Osteoblast (primary cell): ENCODE data around the gene GNL2. TPM values are rescaled to one million over a fixed set of nuclear protein-coding genes. Genes with fewer than 3 reads are reported as not detected.

Source experiments
- DNase-seq: peaks from one replicate; pipeline ENCODE4 v3.0.0; 2011; ENCODE audit warnings: low spot score, mixed read lengths; ENCODE audit not compliant: insufficient read length; ENCODE audit errors: missing footprints
- H2AFZ ChIP-seq: 2 replicates; pipeline ENCODE4 v1.6.0; 2011; ENCODE audit warnings: mild to moderate bottlenecking, low read length
- H3K27ac ChIP-seq: 2 replicates; pipeline ENCODE4 v1.5.1; 2011; ENCODE audit warnings: mild to moderate bottlenecking, low read depth, low read length, moderate library complexity
- H3K27me3 ChIP-seq: 2 replicates; pipeline ENCODE4 v1.6.0; 2012; ENCODE audit warnings: mild to moderate bottlenecking, control low read depth, inconsistent platforms, low read length, moderate library complexity; ENCODE audit not compliant: insufficient read depth
- H3K36me3 ChIP-seq: 2 replicates; pipeline ENCODE4 v1.5.1; 2011; ENCODE audit warnings: mild to moderate bottlenecking, low read length, control low read depth, moderate library complexity; ENCODE audit not compliant: insufficient read depth
- H3K4me1 ChIP-seq: 2 replicates; pipeline ENCODE4 v1.5.1; 2011; ENCODE audit warnings: mild to moderate bottlenecking, low read length, control low read depth, moderate library complexity; ENCODE audit not compliant: insufficient read depth
- H3K4me2 ChIP-seq: 2 replicates; pipeline ENCODE4 v1.6.0; 2011; ENCODE audit warnings: mild to moderate bottlenecking, low read length; ENCODE audit not compliant: insufficient read depth
- H3K4me3 ChIP-seq: fragments of 200-600 bp; sonication (generic); 3 replicates; pipeline ENCODE4 v1.5.1; 2012; ENCODE audit warnings: mild to moderate bottlenecking, low read length, inconsistent platforms; ENCODE audit not compliant: insufficient read depth
- H3K79me2 ChIP-seq: 2 replicates; pipeline ENCODE4 v1.6.0; 2012; ENCODE audit warnings: mild to moderate bottlenecking, low read length, control low read depth, inconsistent platforms; ENCODE audit not compliant: insufficient read depth
- H3K9me3 ChIP-seq: 2 replicates; pipeline ENCODE4 v1.5.1; 2011; ENCODE audit warnings: low read depth, low read length, control low read depth
- H4K20me1 ChIP-seq: 2 replicates; pipeline ENCODE4 v1.6.0; 2012; ENCODE audit warnings: mild to moderate bottlenecking, low read length, control low read depth; ENCODE audit not compliant: insufficient read depth
- small RNA-seq: library from RNA; depleted of rRNA; stranded (forward); fragments of <200 nt; gene quantifications from one replicate; pipeline ENCODE3, GENCODE V24; 2012
- total RNA-seq: library from RNA; depleted of rRNA; stranded (reverse); fragments of >200 nt; gene quantifications from 2 replicates; pipeline ENCODE4 v1.2.3, GENCODE V29; 2012
- TF ChIP-seq, protein P1 (sequence below): IDR thresholded peaks from 2 replicates; pipeline ENCODE4 v1.5.1; 2011; ENCODE audit warnings: mild to moderate bottlenecking, low read depth, low read length, moderate library complexity; ENCODE audit errors: extremely low read depth

Gene GNL2
- total RNA-seq, 1 donor, result 46.7 TPM

DNA sequence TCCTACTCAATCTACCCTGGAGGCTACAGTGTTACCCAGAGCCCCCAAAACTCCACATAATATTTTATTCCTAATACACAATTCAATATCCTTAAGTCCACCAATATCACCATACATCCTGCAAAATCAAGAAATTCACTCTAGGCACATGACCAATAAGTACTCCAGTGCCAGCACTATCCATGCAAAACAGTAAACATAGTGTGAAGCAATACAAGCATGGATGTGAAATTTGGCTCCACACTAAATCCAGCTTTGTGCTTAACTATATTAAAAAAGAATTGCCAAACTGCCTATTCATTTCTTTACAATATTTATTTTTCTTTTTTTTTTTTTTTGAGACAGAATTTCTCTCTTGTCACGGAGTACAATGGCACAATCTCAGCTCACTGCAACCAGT, 78.2 kb downstream of the GNL2 start:
- peaks cover 14% of the 10 kb centered on the region for H3K4me1 ChIP-seq
- peaks cover 10% of the 10 kb centered on the region for H4K20me1 ChIP-seq
- H3K27me3 ChIP-seq, result no peaks in the 10 kb centered on the region
- no peak overlapping the region for H3K4me2 ChIP-seq
- peaks cover 20% of the 10 kb centered on the region for H3K79me2 ChIP-seq
- TF ChIP-seq, protein P1, sequence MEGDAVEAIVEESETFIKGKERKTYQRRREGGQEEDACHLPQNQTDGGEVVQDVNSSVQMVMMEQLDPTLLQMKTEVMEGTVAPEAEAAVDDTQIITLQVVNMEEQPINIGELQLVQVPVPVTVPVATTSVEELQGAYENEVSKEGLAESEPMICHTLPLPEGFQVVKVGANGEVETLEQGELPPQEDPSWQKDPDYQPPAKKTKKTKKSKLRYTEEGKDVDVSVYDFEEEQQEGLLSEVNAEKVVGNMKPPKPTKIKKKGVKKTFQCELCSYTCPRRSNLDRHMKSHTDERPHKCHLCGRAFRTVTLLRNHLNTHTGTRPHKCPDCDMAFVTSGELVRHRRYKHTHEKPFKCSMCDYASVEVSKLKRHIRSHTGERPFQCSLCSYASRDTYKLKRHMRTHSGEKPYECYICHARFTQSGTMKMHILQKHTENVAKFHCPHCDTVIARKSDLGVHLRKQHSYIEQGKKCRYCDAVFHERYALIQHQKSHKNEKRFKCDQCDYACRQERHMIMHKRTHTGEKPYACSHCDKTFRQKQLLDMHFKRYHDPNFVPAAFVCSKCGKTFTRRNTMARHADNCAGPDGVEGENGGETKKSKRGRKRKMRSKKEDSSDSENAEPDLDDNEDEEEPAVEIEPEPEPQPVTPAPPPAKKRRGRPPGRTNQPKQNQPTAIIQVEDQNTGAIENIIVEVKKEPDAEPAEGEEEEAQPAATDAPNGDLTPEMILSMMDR, result no peak
- no peak overlapping the region for H3K4me3 ChIP-seq
- H3K36me3 ChIP-seq, result peaks cover 6% of the 10 kb centered on the region
- H2AFZ ChIP-seq, result no peak overlapping the region
- DNase-seq, result no peak
- H3K27ac ChIP-seq, result no peak overlapping the region
- no peaks in the 10 kb centered on the region for H3K9me3 ChIP-seq

Small RNA genes lying within 50 kb of the gene (small RNA-seq; reads per million reads assigned to genes)
- gene AL034379.1, result not detected

Other genes starting within 250 kb of the GNL2 start
- gene ZC3H12A, start 121.4 kb downstream of the GNL2 start, total RNA-seq, result 11.5 and 13.0 TPM in 2 replicates
- 62.8 and 64.1 TPM in 2 replicates for gene MEAF6, start 81.2 kb downstream of the GNL2 start, total RNA-seq
- gene SNIP1, start 41.6 kb downstream of the GNL2 start, total RNA-seq, result 10.0 and 14.1 TPM in 2 replicates
- 6.5 and 7.2 TPM in 2 replicates for gene DNALI1, start 39.0 kb downstream of the GNL2 start, total RNA-seq
- gene RSPO1, start 39.0 kb upstream of the GNL2 start, total RNA-seq, result 0.36 TPM in 1 of 2 replicates, not detected in the other
- 1.5 and 1.8 TPM in 2 replicates for gene CDCA8, start 96.6 kb upstream of the GNL2 start, total RNA-seq
- gene EPHA10, start 169.2 kb upstream of the GNL2 start, total RNA-seq, result not detected in 2 replicates
- gene MANEAL, start 197.9 kb upstream of the GNL2 start, total RNA-seq, result 0.29 and 0.36 TPM in 2 replicates
- gene C1orf122, start 211.9 kb upstream of the GNL2 start, total RNA-seq, result 11.6 and 12.1 TPM in 2 replicates
- gene YRDC, start 212.3 kb upstream of the GNL2 start, total RNA-seq, result 8.3 and 8.5 TPM in 2 replicates